RCC 7860 (cell line): ENCODE results near the gene ZDHHC18.
"Not testable (repeated sequence)": the region's sequence is repeated elsewhere in the genome, so short reads cannot be mapped to it uniquely, and the experiment has no call there.

Experiments
- DNase-seq: peaks from one replicate; pipeline ENCODE4 v3.0.0-alpha.2; 2015; ENCODE audit warnings: low spot score
- FAIRE-seq: peaks from 2 replicates; lab custom pipeline; 2012; peaks lifted over from hg19 to GRCh38; lab: Jason Lieb, UNC

Gene ZDHHC18

DNA sequence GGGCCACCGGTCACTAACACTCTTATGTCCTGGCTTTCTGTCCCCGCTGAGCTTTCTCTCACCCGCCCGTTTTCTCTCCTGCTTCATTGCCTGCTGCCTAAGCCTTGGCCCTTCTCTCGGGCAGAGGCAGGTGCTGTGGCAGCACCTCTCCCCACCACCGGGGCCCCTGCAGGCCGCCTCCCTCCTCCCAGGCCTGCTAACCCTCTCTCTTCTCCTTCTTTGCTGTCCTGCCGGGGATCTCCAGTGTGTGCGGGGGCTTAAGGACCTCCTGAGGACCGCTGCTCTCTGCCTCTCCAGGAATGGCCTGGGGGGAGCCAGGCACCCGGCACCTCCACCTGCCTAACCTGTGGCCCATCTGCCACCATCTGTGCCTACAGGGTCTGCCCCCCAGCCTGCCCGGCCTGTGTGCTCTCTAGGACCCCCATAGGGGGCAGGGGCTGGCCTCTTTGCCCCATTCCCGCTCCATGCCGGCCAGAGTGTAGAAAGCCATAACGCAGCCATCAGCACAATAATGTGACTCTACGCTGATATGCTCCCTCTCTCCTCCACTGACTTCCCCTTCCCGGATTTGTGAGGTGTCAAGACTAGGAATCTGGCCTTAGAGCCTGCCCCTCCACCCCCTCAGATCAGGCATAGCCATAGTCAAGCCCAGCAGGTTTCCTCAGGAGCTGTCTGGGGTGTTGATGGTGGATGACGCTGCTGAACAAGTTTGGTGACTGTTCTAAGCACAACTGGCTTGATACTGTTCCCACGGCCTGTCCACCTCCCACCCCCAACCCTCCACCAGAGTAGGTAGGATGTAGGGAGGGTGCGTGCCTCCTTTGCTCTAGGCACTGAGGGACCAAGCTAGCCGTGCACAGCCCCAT, 30.3 kb downstream of the ZDHHC18 start:
- DNase-seq, result no peak
- FAIRE-seq, result no peak

DNA sequence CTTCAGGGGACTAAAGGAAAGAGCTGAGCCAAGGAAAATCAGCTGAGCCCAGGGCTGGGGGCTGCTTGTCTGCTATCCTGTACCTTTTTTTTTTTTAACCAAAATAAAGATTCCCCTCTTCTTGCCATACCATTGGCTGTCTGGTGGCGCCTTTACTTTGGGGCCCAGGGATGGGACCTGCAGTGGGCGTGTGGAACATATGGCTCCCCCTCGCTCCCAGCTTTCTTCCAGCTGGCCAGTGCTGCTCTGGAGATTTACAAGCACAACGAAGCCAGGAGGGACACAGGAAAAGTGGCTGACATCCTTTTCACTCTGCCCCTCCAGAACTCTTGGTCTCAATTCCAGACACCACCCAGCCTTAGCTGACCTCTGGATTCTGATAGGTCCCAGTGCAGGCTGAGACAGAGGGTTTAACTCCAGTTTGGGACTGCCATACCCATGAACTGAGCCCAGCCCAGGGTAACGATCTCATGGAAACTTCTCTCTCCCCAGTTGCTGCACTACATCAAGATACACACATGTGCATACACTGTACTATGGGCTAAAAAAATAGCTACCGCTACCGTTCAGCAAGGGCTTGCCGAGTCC, 31.1 kb downstream of the ZDHHC18 start:
- DNase-seq (no peak), FAIRE-seq (no peak)

DNA sequence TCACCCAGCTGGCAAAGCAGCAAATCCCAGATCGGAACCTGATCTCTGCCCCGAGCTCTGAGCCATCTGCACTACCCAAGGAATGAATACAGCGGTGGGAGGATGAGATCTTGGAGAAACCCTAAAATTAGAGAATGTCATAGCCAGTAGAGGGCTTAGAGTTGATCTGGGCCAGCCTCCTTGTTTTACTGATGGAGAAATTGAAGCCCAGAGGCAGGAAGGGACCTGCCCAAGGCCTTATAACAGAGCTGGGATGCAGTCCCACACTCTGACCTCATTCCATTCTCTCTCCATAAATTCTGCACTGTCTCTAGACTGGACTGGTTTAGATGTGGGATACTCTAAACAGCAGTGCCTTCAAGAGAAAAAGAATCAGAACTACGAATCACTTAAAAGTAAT, 31.7 kb downstream of the ZDHHC18 start:
- DNase-seq (no peak), FAIRE-seq (no peak)

DNA sequence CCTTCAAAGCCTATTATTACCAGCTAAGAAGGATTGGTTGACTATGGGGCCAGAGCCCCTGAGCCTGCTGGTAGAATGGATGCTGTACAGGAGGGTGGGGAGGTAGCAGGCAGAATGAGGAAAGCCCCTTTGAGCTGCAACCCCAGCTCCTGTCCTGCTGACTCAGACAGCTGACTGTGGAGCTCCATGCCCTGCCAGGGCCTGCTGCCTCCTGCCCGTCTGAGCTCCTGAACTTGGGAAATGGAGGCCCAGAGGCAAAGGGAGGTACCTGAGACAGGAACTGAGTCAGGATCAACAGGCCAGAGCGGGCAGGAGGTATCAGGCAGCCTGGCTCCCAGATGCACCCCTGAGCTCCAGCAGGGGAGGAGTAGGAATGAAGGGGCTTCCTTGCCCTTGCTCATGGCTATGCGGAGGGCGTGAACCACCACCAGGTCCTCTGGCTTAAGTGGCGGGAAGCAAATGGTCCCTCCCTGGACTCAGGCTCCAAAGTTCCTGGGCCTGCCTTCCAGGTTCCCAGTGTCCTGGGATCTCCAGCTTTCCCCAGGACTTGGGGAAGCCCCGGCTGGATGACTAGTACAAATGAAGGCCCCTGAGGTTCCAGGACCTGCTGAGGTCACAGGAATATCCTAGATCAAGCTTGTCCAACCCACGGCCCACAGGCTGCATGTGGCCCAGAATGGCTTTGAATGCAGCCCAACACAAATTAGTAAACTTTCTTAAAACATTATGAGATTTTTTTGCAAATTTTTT, 32.6 kb downstream of the ZDHHC18 start:
- no peak for FAIRE-seq
- peak; percentile 52 for DNase-seq

DNA sequence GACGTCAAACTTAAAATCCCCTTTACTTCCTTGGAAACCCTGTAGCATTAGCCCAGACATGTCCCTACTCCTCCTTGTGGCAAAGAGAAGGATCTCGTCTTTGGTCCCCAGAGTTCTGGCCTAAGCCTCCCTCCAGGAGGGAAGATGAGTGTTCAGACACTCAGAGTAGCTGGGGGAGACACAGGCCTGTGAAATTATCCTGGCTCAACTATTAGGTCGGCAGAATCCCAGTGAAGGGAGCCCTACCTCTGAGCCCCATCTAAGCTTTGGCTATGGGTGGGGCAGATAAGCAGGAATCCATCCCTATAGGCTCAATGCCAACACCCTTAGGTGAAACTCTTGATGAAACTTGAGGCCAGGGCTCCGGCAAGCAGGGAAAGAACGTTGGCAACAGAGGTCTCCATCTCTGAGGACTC, 34.8 kb downstream of the ZDHHC18 start:
- FAIRE-seq (no peak), DNase-seq (peak; percentile 12)

DNA sequence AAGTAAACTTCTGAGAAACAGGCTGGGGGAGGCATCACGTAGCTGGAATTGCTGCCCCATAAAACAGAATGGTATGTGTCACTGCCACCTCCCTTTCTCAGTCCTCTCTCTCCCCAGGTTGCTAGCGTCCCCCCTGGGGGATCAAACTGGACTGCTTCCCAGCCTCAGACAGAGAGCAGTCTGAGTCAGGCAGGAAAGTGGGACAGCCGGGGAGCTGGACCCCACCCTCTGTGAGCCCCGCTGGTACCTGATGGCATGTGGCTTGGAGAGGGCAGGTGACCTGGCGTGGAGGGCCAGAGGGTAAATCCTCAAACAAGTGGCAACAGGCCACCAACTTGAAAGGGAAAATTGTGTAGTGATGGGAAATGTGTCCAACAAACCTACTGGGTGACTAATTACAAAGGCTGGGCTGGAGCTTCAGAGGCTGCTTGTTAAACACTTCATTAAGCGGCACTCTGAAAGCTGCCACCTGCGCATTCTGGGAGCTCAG, 35.4 kb downstream of the ZDHHC18 start:
- no peak for FAIRE-seq

DNA sequence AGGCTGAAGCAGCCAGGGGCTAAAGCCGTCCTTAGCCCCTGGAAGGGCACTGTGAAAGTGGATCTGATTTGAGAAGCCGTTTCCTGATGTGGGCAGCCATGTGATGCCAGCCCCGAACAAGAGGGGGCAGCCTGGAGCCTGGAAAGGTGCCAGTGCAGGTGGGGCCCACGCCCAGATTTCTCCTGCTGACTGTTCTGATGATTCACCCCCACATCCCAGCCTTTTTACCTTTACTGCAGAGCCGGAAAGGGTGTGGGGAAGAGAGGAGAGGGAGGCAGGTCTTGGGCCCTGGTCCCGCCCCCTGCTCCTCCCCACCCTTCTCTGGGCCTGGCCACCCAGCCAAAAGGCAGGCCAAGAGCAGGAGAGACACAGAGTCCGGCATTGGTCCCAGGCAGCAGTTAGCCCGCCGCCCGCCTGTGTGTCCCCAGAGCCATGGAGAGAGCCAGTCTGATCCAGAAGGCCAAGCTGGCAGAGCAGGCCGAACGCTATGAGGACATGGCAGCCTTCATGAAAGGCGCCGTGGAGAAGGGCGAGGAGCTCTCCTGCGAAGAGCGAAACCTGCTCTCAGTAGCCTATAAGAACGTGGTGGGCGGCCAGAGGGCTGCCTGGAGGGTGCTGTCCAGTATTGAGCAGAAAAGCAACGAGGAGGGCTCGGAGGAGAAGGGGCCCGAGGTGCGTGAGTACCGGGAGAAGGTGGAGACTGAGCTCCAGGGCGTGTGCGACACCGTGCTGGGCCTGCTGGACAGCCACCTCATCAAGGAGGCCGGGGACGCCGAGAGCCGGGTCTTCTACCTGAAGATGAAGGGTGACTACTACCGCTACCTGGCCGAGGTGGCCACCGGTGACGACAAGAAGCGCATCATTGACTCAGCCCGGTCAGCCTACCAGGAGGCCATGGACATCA, 36.5 kb downstream of the ZDHHC18 start, which contains the start of gene SFN:
TSS of gene SFN (plus strand) at position 369 of the 904 bp plus-strand sequence. CDS start at position 433, 64 bp downstream.
- FAIRE-seq (no peak), DNase-seq (peak; percentile 75)

More for the DNA sequence above, 35.4 kb downstream of the ZDHHC18 start:
- DNase-seq, result peak; percentile 7

DNA sequence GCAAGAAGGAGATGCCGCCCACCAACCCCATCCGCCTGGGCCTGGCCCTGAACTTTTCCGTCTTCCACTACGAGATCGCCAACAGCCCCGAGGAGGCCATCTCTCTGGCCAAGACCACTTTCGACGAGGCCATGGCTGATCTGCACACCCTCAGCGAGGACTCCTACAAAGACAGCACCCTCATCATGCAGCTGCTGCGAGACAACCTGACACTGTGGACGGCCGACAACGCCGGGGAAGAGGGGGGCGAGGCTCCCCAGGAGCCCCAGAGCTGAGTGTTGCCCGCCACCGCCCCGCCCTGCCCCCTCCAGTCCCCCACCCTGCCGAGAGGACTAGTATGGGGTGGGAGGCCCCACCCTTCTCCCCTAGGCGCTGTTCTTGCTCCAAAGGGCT, 37.2 kb downstream of the ZDHHC18 start:
- FAIRE-seq (no peak), DNase-seq (no peak)

DNA sequence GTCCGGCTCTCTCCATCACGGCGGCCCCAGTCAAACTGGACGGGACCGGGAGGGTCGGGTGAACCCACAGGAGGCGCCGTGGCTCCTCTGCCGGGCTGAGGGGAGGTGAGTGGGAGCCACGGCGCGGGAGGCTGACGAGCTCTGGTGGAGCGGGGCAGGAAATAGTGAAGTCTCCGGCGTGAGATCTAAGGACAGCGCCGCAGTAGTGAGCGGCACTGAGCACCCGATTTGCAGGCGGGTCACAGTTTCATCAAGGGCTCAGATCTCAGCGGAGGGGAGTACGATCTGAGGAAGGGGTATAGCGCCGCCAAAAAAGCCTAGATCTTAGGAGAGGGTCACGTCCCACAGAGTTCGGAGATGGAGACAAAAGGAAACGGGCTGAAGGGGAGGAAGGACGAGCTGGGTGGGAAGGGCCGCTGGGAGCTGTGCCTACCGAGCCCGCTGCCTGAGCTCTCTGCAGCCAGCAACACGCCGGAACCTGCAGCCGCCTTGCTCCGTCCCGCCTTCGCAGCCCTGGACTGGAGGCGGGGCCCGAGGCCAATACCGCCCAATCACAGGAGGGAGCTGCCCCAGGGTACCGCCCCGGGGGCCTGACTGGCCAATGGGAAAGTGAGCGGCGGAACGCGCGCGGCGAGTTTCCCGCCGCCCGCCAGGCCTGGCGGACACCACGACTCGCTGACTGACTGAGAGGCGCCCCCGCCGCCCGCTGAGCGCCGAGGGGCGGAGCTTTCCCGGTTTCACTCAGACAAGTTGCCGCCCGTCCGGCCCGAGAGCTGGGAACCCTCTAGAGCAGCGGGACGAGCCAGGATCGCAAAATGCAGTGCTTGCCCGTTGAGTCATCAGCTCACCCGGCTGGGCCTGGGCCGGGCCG, 38.4 kb downstream of the ZDHHC18 start:
- DNase-seq (peak; percentile 97), FAIRE-seq (peak; percentile 88)

DNA sequence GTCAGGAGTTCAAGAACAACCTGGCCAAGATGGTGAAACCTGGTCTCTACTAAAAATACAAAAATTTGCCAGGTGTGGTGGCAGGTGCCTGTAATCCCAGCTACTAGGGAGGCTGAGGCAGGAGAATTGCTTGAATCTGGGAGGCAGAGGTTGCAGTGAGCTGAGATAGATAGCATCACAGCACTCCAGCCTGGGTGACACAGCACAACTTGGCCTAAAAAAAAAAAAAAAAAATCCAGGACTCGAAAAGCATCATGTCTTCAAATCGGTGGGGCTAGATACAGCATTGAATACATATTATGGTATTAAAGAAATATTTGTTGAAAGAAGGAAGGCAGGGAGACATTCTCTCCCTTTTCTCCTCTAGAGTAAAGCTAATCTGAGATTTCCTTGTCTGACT, 46.6 kb downstream of the ZDHHC18 start:
- DNase-seq, FAIRE-seq: not testable (repeated sequence)

DNA sequence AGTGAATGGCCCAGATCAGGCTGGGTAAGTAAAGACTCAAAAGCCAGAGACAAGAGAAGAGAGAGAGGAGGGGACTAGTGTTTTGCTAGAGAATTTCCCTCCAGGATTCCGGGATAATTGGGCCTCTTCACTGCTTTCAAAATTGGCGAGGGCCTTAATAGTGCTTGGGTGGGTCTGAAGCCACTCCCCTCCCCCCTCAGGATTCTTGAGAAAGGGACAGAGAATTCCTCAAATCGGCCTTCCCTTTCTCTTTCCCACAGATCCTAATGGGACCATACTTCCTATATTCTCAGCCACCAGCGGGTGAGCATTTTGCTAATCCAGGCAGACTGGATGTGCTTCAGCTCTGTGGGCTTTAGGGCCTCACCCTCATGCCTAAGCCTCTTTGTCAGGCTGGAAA, 48.4 kb downstream of the ZDHHC18 start:
- DNase-seq (no peak), FAIRE-seq (no peak)

DNA sequence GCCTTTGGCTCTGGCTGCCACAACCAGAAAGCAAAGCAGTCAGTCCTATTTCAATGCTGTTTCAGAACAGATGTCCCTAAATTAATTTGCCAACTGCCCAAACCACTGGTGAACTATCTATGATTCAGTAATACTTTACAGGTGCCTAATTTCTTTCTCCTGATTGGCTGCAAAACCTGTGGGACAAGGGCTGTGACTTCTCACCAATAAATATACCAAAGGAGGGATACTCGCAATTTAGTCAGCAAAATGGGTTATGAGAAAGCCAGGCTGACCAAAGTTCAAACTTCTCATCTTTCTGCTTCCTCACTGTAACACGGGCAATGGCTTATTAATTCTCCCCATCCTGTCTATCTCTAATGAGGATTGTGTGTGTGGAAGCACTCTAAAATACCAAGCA, 50.8 kb downstream of the ZDHHC18 start:
- no peak for DNase-seq
- FAIRE-seq, result no peak

DNA sequence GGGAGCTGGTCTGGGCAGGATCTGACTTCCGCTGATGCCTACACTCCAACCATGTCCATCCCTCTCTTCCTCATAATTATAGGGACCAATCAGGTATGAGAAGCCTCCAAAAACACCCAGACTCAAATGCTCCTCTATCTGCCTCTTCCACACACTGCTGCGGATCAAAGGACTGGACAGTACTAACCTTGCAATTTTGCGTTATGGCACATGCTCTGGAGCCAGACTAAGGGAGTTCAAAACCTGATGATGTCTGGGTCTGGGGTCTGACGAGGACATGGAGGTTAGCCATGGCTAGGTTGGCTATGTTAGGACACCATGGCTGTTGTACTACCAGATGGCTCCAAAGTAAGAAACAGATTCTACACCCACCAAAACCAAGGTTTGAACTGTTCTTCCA, 53.3 kb downstream of the ZDHHC18 start:
- DNase-seq (no peak), FAIRE-seq (no peak)

DNA sequence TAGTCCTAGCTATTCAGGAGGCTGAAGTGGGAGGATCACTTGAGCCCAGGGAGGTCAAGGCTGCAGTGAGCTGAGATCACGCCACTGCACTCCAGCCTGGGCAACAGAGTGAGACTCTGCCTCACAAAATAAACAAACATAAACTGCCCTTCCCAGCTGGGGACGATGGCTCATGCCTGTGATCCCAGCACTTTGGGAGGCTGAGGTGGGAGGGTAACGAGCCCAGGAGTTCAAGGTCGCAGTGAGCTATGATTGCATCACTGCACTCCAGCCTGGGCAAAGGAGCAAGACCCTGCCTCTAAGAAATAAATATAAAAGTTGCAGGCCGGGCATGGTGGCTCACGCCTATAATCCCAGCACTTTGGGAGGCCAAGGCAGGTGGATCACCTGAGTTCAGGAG, 55.1 kb downstream of the ZDHHC18 start:
- not testable (repeated sequence) for FAIRE-seq, DNase-seq

DNA sequence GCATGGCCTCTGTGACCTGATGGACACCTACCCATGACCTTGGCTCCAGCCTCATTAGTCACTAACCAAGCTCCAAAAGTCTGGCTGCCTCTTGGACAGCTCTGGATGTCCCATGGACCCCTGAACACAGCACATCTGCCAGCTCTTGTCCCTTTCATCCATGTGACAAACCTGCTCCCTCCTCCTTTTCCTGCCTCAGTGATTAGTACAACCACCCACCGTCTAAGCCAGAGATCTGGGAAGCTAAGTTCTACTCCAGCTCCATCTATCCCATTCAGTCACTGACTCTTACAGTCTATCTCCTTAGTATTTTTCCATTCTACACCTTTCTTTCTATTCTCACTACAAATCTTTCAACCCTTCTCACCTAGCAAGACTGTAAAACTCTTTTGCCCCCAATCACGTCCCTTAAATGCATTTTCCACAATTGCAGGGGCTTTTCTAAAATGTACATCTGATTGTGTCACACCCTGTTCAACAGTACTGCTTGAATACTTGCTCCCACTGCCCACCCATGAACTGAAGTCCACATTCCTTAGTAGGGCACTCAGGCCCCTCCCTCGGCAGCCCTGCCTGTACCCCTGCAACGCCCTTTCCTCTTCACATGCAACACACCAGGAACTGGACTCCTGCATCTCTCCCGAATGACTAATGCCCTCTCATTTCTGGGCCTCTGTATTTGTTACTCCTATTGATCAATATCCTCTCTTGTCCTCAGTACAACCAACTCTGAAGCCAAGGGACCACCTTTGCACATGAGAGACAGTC, 56.4 kb downstream of the ZDHHC18 start:
- no peak for DNase-seq

DNA sequence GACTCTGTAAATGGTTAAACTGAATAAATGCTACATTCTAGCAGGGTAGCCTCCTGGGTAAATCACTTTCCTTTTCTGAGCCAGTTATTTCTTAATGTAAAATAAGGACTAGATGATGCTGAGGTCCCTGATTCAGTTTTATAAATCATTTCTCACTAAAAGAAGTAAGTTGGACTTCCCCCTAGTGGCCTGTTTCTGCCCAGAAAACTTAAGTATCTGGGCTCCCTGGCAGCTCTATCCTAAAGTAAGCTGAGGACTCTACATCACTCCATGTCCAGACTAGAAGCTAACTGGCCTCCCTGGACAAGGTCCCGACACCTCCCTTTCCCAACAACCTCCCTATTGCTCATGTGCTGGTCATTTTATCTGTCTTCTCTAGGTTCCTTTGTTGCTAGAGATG, 60.6 kb downstream of the ZDHHC18 start:
- DNase-seq (peak; percentile 23), FAIRE-seq (no peak)

More for the DNA sequence above, 56.4 kb downstream of the ZDHHC18 start:
- no peak for FAIRE-seq

DNA sequence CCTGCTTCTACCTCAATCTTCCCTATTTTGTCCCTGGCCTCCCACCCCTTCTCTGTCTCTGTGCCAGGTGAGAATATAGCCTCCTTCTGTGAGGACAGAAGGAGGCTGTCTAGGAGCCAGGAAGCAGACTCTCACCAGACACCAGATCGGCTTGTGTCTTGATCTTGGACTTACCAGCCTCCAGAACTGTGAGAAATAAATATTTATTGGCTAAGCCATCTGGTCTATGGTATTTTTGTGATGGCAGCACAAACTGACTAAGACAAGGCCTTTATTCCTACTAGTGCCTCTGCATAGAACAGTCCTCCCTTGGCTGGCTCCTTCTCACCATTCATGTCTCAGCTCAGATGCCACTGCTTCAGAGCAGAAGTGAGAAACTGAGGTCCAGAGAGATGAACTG, 61.7 kb downstream of the ZDHHC18 start:
- DNase-seq, result no peak
- FAIRE-seq, result no peak
